Endothelial cell of hepatic sinusoid (primary cell): Measurements from ENCODE around the gene CARF.

ENCODE experiments used
- in situ Hi-C: cut with HindIII; loops from 2 replicates; pipeline ENCODE4 v1.10.0; 2017; ENCODE audit warnings: low sequenced_read_pairs

The CARF gene

GRCh38 chr2:203016716-203017115, 104.6 kb downstream of the CARF start:
- in situ Hi-C loops: no loop called here

DNA sequence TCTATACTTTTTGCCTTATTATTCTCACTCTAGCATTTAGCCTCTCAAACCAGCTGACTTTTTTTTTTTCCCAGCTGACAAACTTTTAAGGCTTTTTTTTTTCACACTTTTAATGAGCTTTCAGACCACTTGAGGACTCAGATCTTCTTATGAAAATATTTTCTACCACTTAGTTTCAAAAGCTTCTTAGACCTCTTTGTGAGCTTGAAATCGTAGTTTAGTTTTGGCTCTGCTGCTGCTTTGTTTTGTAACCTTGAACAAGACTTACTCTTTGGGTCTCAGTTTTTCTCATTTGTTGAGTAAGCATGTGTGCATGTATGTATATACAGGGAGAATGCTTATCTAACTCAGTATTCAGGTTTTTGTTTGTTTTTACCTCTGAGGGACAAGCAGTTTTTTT, 106.1 kb downstream of the CARF start:
- in situ Hi-C loops: no loop called here

- in situ Hi-C loops: no loop called here
Measured at GRCh38 chr2:203019142-203019541, 107.1 kb downstream of the CARF start.

GRCh38 chr2:203021991-203022390, 109.9 kb downstream of the CARF start:
- in situ Hi-C loops: no loop called here

DNA sequence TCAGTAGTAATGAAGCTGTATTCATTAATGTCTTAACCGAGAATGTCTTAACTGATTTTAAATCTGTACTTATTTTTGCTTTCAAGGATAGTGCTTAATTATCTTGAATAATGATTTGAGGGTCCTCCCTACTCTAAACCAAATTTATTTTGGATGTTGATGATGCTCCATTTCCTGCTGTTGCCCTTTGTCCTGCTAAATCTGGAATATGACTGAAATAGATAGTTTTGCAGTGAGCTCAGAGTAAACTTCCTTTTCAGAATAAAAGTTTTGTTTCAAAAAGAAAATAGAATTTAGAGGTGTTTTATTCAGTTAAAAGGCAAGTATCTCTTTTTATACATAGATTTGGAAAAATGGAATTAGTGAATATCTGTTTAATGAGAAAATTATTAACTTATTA, 110.7 kb downstream of the CARF start:
- in situ Hi-C loops: no loop called here

DNA sequence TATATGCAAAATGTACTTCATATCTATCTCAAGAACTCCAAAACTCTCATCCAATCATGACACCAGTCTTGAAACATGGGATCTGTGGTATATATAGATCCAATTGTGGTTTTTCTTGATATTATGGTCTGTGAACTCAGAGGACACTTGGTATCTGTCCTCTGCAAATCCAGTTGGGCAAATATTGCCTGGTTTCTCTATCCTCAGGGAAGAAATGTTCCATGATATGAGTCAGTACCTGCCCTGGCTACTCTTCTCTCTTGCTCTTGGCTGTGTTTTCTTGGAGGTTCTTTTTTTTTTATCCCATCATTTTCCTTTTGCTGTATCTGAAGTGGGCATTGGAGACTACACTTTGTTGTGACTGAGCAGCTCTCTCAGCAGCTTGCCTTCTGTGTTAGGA, 113.5 kb downstream of the CARF start:
- in situ Hi-C loops: no loop called here

GRCh38 chr2:203030545-203030944, 118.5 kb downstream of the CARF start:
- in situ Hi-C loops: loop anchor here (10.0 kb wide), 1 partner anchor 64 kb away; no protein-coding TSS in a partner anchor

DNA sequence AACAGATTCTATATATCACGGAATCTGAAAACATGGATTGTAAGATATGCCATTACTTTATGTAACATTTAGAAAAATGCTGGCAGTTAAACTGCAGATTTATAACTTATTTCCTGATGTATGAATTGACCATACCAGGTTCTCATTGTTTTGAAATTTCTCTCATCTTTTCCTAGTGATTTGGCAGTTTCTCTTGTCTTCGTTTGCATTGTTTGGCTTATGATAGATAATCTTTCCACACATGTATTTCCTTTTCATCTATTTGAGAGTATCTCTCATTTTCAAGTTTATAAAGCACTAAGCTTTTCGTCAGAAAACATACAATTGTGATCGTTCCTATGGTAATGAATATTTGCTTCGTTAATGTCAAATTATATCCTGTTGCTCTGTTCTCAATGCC, 118.9 kb downstream of the CARF start:
- in situ Hi-C loops: loop anchor here (10.0 kb wide), 1 partner anchor 64 kb away; no protein-coding TSS in a partner anchor

DNA sequence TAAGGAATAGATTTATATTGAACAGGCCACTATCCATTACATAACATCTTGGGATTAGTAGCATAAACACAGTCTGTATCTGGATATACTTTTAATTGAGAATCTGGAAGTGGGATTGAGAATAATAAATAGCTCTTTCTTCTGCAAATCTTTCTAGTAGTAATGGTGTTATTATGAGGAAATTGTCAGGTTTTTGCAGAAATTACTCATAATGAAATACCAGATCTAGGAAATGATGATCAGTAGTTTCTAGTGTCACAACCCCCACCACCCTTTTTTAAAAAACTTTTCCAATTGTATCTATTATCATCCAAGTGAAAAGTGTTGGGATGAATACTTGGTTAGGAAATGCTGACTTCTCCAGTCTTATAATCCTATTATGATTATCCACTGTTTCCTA, 121.3 kb downstream of the CARF start:
- in situ Hi-C loops: loop anchor here (10.0 kb wide), 1 partner anchor 61 kb away; no protein-coding TSS in a partner anchor

DNA sequence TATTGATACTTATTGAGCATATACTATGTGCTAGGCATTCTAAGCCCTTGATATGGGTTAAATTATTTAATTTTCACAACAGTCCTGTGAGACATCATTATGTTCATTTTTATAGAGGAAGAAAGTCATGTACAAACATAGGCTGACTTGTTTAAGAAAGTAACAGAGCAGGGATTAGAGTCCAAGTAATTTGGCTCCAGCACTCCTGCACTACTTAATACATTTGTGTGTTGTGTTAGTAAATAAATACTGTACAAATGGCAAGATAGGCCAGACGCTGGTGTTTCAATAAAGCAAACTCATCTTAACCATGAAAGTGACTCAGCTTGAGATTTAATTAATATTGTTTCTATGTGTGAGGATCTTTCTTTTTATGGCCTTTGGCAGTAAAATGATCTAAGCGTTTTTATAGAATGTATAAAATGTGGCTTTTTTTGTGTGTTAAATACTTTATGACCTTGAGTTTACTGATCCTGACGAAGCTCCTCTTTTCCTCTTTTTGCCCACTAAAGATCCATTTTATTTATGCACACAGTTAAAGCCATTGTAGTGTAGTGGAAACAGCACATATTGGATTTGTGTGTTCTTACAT, 123.9 kb downstream of the CARF start:
- in situ Hi-C loops: loop anchor here (10.0 kb wide), 1 partner anchor 59 kb away; no protein-coding TSS in a partner anchor
